Erythroblast (primary cell): ENCODE measurements around the gene SCTR.

Source experiments
- GATA1 ChIP-seq: IDR thresholded peaks from 2 replicates; pipeline ENCODE4 v1.6.1; 2011; ENCODE audit warnings: low read depth, mild to moderate bottlenecking, control low read depth, low read length, moderate library complexity
- POLR2A ChIP-seq: IDR thresholded peaks from 2 replicates; pipeline ENCODE4 v1.6.1; 2011; ENCODE audit warnings: mild to moderate bottlenecking, low read length

GRCh38 chr2:119496682-119497081 is 27.6 kb downstream of the SCTR start:
- no peak for TF ChIP-seq POLR2A
- TF ChIP-seq GATA1, result no peak
